Esophagus muscularis mucosa (tissue), 3 donors: ENCODE data around the gene RRAD.

ENCODE experiments used
- POLR2A ChIP-seq: fragments of 450-650 bp; IDR thresholded peaks from one replicate; pipeline ENCODE4 v1.6.1; 2017; ENCODE audit warnings: antibody characterized with exemption, moderate library complexity, mild to moderate bottlenecking, low read depth
- POLR2AphosphoS5 ChIP-seq, 2 donors: sonication (generic); formaldehyde crosslinking; IDR thresholded peaks; one replicate each; pipeline ENCODE4 v1.6.1; 2017; ENCODE audit warnings: antibody characterized with exemption in 2 of 2
- TF ChIP-seq, protein P1 (sequence below), 3 experiments: fragments of 200-600 bp in 2 of 3; fragments of 450-650 bp in 1 of 3; sonication (generic) in 2 of 3; IDR thresholded peaks; one replicate each; pipeline ENCODE4 v1.5.1; 2017 to 2019; ENCODE audit warnings: antibody characterized with exemption in 3 of 3, mild to moderate bottlenecking in 2 of 3, moderate library complexity in 1 of 3

DNA sequence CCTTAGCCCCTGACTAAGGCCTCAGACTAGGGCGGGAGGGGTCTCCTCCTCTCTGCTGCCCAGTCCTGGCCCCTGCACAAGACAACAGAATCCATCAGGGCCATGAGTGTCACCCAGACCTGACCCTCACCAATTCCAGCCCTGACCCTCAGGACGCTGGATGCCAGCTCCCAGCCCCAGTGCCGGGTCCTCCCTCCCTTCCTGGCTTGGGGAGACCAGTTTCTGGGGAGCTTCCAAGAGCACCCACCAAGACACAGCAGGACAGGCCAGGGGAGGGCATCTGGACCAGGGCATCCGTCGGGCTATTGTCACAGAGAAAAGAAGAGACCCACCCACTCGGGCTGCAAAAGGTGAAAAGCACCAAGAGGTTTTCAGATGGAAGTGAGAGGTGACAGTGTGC is 48.4 kb upstream of the RRAD start:
- TF ChIP-seq, protein P1, sequence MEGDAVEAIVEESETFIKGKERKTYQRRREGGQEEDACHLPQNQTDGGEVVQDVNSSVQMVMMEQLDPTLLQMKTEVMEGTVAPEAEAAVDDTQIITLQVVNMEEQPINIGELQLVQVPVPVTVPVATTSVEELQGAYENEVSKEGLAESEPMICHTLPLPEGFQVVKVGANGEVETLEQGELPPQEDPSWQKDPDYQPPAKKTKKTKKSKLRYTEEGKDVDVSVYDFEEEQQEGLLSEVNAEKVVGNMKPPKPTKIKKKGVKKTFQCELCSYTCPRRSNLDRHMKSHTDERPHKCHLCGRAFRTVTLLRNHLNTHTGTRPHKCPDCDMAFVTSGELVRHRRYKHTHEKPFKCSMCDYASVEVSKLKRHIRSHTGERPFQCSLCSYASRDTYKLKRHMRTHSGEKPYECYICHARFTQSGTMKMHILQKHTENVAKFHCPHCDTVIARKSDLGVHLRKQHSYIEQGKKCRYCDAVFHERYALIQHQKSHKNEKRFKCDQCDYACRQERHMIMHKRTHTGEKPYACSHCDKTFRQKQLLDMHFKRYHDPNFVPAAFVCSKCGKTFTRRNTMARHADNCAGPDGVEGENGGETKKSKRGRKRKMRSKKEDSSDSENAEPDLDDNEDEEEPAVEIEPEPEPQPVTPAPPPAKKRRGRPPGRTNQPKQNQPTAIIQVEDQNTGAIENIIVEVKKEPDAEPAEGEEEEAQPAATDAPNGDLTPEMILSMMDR (IDR thresholded peaks at IDR 0.05) = no peak
- TF ChIP-seq POLR2A (no peak), POLR2AphosphoS5 (IDR thresholded peaks at IDR 0.05) (no peak)
